ENCODE measurements around the gene CEMIP2.
"Not testable (repeated sequence)": the region's sequence is repeated elsewhere in the genome, so short reads cannot be mapped to it uniquely, and the experiment has no call there.

Gene CEMIP2, protein sequence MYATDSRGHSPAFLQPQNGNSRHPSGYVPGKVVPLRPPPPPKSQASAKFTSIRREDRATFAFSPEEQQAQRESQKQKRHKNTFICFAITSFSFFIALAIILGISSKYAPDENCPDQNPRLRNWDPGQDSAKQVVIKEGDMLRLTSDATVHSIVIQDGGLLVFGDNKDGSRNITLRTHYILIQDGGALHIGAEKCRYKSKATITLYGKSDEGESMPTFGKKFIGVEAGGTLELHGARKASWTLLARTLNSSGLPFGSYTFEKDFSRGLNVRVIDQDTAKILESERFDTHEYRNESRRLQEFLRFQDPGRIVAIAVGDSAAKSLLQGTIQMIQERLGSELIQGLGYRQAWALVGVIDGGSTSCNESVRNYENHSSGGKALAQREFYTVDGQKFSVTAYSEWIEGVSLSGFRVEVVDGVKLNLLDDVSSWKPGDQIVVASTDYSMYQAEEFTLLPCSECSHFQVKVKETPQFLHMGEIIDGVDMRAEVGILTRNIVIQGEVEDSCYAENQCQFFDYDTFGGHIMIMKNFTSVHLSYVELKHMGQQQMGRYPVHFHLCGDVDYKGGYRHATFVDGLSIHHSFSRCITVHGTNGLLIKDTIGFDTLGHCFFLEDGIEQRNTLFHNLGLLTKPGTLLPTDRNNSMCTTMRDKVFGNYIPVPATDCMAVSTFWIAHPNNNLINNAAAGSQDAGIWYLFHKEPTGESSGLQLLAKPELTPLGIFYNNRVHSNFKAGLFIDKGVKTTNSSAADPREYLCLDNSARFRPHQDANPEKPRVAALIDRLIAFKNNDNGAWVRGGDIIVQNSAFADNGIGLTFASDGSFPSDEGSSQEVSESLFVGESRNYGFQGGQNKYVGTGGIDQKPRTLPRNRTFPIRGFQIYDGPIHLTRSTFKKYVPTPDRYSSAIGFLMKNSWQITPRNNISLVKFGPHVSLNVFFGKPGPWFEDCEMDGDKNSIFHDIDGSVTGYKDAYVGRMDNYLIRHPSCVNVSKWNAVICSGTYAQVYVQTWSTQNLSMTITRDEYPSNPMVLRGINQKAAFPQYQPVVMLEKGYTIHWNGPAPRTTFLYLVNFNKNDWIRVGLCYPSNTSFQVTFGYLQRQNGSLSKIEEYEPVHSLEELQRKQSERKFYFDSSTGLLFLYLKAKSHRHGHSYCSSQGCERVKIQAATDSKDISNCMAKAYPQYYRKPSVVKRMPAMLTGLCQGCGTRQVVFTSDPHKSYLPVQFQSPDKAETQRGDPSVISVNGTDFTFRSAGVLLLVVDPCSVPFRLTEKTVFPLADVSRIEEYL (N-terminal part only)

DNA sequence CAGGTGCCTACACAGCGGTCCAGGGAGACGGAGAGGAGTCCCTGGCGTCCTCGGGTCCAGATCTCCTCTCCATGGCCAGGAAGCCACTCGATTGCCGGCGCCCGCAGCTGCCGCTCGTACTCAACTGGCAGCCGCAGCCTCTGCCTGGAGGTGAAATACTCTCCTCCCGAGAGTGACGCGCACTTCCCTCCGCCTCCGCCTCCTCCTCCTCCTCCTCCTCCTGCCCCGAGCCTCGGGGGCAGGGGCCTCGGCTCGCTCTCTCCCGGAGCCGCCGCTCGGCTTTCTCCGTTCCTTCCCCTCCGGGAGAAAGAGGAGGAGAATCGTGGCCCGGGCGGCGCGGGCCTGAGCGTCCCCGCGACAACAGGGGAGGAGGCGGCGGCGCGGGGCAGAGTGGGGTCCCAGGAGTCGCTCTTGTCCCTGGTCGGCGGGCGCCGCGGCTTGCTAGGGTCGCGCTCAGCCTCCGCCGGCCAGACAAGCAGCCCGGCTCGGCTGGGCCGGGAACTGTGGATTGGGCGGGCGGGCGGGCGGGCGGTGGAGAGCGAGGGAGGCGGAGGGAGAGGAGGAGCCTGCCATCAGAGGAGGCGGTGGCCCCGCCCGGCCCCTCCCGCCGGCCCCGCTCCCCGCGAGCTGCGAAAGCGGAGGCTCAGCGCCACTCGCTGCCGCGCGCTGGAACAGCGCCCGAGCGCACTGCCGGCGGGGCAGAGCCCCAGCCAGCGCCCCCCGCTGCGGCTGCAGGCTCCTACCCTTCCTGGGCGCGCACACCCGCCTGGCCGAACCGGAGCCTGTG, at the start of gene CEMIP2:
TSS of gene CEMIP2 (minus strand) at position 126 of the 787 bp plus-strand sequence. CDS start 18,140 bp downstream, outside the sequence.
- DNase-seq, result peak; percentile 81

- peak; percentile 45 for DNase-seq
Measured at GRCh38 chr9:71816916-71817451, 48.7 kb upstream of the CEMIP2 start.

GRCh38 chr9:71814815-71815214, 46.5 kb upstream of the CEMIP2 start:
- no peak for DNase-seq

- no peak for DNase-seq
Measured at GRCh38 chr9:71814226-71814625, 45.9 kb upstream of the CEMIP2 start.

- no peak for DNase-seq
Measured at GRCh38 chr9:71812385-71812784, 44.1 kb upstream of the CEMIP2 start.

DNA sequence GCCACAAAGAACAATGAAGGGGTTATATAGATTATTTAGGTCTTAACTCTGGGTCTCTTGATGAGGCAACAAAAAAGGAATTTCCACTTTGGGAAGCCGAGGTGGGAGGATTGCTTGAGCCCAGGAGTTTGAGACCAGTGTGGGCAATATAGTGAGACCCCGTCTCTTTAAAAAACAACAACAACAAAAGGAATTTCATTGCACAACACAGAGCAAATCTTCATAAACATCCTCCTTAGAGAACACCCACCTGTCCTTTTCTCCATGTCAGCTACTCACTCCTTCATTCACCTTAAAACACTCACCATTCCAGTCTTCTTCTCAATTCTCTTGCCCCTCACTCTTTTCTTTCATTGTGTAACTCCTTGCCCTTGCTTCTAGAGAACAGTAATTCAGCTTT, 39.8 kb upstream of the CEMIP2 start:
- no peak for DNase-seq

DNA sequence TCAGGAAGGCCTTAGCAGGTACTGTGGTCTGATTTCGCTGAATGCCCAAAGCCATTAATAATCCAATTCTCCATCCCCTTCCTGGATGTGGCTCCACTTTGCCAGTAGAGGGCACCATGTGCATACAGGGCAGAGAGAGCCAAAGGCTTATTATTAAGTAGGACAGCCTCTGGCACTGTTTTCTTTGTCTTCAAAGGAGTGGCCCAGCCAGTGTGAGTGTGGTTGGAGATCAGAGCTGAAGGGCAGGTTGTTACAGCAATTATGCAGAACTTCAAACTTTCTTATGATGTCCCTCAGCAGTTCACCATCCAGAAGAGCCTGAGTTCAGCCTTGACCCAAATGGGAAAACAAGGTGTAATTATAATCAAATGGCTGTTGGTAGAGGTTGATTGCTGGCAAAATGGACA, 38.6 kb upstream of the CEMIP2 start:
- DNase-seq, result peak; percentile 85

- not testable (repeated sequence) for DNase-seq
Measured at GRCh38 chr9:71805096-71805495, 36.8 kb upstream of the CEMIP2 start.

DNA sequence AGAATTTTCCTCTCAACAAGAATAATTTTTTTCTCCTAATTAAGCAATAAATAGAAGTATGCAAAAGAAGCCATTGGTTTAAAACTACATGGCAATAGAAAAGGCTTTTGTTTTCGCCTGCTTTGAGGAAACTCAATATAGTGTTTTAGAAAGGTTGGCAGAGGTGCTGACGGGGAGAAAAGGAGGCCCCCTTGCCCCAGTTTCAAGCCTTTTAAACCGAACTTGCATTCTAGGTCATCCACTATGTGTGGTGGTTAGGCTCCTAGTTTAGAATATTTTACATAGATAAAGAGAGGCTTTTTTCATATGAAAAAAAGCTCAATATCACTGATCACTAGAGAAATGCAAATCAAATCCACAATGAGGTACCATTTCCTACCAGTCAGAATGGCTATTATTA, 33.5 kb upstream of the CEMIP2 start:
- no peak for DNase-seq

DNA sequence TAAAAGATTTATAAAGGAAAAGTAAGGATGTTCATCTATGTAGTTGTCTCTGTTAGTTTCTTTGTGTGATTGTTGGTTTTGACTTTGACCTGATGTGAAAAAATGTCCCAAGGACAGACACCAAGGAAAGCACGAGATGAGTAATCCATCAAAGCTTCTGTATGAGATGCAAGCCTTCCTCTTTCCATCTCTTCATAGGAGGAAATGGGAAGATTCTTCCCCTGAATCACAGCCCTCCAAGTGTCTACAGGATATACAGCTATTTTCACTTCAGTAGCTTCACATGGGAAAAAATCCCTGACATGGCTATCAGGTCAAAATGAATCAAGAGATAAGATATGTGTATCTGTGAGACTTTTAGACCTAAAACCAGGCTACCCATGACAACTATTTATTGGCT, 29.0 kb upstream of the CEMIP2 start:
- no peak for DNase-seq

DNA sequence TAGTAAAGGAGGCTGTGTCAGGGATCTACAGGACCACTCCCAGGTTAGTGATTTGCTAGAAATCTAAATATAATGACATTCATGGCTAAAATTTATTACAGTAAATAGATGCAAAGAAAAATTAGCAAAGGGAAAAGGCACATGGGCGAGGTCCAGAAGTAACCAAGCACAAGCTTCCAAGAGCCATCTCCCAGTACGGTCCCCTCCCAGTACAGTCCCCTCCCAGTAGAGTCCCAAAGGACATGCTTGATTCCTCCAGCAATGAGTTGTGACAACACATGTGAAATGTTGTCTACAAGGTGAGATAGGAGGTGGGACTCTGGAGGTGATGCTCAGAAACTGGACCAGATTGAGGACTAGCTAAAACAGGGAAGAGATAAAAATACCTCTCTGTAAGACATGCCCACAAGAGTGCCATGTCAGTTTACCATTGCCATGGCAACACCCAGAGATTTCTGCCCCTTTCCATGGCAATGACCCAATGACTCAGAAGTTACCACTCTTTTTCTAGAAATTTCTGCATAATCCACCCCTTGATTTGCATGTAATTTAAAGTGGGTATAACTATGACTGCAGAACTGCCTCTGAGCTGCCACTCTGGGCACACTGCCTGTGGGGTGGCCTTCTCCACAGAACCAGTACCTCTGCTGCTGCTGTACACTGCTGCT, 27.9 kb upstream of the CEMIP2 start:
- no peak for DNase-seq

GRCh38 chr9:71795097-71795813, 26.9 kb upstream of the CEMIP2 start:
- DNase-seq, result no peak

DNA sequence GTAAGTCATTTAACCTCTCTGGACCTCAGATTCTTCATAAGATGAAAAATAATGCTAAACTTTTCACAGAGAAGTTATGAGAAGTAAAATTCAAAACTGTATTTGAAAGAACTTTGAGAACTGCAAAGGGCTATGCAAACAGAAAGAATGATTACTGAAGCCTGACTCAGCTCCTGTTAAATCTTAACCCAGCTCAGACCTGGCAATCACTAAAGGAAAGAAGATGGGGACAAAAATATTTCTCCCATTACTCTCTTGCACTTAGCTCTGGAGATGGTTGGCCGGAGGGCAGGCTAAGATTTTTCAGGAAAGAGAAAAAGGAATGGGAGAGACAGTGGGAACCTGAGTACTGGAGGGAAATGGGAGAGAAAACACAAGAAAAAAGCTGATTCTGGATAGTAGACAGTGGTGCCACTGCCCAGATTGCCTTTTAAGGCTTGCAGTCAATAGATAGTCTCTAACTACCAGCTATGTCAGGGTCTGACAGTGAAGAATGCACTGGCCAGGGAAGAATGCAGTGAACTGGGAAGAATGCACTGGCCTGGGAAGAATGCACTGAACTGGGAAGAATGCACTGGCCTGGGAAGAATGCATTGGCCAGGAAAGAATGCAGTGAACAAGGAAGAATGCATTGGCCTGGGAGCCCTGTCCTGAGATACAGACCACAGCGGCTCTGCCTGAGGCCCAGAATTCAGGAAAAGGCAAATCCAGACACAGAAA, 25.2 kb upstream of the CEMIP2 start:
- DNase-seq, result no peak

DNA sequence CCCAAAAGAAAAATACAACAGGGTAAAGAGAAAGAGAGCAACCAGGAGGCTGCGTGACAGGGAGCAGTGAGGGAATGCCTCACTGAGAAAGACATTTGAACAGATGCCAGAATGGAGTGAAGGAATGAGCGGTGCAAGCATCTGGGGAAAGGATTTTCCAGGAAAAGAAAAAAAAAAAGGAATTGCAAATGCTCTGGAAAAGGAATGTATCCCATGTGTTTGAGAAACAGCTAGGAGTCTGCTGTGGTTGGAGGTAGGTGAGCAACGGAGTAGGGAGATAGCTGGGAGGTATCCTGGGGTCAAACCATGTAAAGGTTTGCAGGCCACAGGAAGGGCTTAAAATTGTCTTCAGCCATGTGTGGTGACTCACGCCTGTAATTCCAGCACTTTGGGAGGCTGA, 23.6 kb upstream of the CEMIP2 start:
- DNase-seq, result no peak

GRCh38 chr9:71790296-71790695, 22.0 kb upstream of the CEMIP2 start:
- DNase-seq, result no peak

DNA sequence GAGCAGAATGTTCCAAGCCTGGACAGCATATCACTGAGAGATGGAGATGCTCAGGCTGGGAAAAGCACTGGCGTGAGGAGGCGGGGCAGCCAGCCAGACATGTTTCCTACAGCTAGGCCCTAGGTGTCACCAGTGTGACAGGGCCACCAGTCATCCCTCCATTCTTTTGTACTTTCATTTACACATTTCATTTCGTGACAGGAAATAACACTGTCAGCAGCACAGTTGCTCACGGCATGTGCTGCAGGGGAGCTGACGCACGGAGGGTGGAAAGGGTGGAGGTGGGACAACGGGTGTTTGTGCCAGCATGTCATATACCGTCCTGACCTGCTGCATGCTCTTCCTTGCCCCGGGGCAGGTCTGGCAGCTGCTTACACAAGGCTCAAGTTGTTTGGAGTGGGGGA, 14.8 kb upstream of the CEMIP2 start:
- DNase-seq, result peak; percentile 41

DNA sequence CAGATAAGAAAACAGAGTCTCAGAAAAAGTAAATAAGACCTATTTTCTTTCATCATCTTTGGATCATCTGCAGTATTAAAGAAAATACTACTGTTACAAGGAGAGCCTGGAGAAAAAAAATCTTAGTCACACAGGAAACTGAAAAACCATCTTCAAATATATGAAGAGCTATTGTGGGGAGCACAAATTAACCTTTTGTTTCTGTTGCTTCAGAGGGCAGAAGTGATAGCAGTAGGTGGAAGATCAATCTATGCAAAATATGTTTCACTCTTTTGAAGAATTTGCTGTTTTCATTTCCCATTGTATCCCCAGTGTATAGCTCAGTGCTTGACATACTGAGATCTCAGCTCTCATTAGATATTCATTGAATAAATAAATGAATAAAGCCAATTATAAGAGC, 13.1 kb upstream of the CEMIP2 start:
- no peak for DNase-seq

GRCh38 chr9:71780953-71781352, 12.6 kb upstream of the CEMIP2 start:
- DNase-seq, result no peak

GRCh38 chr9:71778085-71778484, 9.8 kb upstream of the CEMIP2 start:
- DNase-seq, result no peak

DNA sequence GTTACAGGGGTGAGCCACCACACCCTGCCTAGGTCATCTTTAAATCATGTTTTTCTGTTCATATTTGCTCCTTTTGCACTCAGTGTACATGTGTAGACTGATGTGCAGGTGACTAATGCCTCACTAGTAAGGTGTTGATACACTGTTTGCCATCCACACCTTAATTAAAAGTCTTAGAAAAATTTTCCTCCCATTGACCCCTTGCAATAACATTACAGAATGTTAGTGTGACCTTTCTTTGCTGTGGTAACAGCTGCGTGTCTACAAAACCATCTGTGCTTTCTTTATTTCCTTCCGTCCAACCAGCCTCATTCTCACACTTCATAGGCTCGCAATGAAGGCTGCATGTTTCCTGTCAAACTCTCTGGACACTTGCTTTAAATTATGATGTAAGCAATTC, 6.6 kb upstream of the CEMIP2 start:
- DNase-seq, result no peak

All from DMS153 (cell line).